ENCODE data around the gene ZBTB47. TPM values are rescaled to one million over a fixed set of nuclear protein-coding genes. Genes with fewer than 3 reads are reported as not detected.

ZBTB47 gene
- total and polyA plus RNA-seq, 2 donors (not counting 1 experiment from before 2014, with no cell fraction given) = 15.6 to 49.4 TPM

- H3K79me2 ChIP-seq (ENCODE audit: control insufficient read depth, insufficient read depth, low read length) = no peaks in the 10 kb centered on the region
- no peak overlapping the region for H3K27ac ChIP-seq (ENCODE audit: insufficient read depth, low read length)
- no peaks in the 10 kb centered on the region for H3K36me3 ChIP-seq (ENCODE audit: control insufficient read depth, insufficient read depth, low read length)
- no peak overlapping the region for H3K4me2 ChIP-seq (ENCODE audit: extremely low read depth, insufficient read depth, low read length)
- H3K9me3 ChIP-seq (ENCODE audit: control insufficient read depth, insufficient read depth, low read depth, low read length) = no peaks in the 10 kb centered on the region
- H3K4me1 ChIP-seq (ENCODE audit: control insufficient read depth, extremely low read depth, insufficient read depth, low read length) = no peaks in the 10 kb centered on the region
- H4K20me1 ChIP-seq (ENCODE audit: control insufficient read depth, extremely low read depth, insufficient read depth, low read length) = no peaks in the 10 kb centered on the region
- H3K9ac ChIP-seq (ENCODE audit: insufficient read depth, low read length) = no peak overlapping the region
- no peak for DNase-seq (ENCODE audit: low read depth in 2 of 2)
- peaks cover 3% of the 10 kb centered on the region for H3K27me3 ChIP-seq (ENCODE audit: control insufficient read depth, insufficient read depth, low read length)
- TF ChIP-seq, protein P1, sequence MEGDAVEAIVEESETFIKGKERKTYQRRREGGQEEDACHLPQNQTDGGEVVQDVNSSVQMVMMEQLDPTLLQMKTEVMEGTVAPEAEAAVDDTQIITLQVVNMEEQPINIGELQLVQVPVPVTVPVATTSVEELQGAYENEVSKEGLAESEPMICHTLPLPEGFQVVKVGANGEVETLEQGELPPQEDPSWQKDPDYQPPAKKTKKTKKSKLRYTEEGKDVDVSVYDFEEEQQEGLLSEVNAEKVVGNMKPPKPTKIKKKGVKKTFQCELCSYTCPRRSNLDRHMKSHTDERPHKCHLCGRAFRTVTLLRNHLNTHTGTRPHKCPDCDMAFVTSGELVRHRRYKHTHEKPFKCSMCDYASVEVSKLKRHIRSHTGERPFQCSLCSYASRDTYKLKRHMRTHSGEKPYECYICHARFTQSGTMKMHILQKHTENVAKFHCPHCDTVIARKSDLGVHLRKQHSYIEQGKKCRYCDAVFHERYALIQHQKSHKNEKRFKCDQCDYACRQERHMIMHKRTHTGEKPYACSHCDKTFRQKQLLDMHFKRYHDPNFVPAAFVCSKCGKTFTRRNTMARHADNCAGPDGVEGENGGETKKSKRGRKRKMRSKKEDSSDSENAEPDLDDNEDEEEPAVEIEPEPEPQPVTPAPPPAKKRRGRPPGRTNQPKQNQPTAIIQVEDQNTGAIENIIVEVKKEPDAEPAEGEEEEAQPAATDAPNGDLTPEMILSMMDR (conservative IDR thresholded peaks at IDR 0.05 in 1 of 2, IDR thresholded peaks at IDR 0.05 in 1 of 2; ENCODE audit: low read depth in 1 of 2, low read length in 2 of 2) = no peak
- TF ChIP-seq EZH2 (IDR thresholded peaks at IDR 0.05; ENCODE audit: low read length, missing control alignments) = no peak
- no peak overlapping the region for H3K4me3 ChIP-seq (replicated peaks in 1 of 4; ENCODE audit: control extremely low read depth in 1 of 4, insufficient read depth in 1 of 4, low read depth in 3 of 4, low read length in 4 of 4)
- no peak overlapping the region for H2AFZ ChIP-seq (ENCODE audit: low read length)
Measured at GRCh38 chr3:42667523-42668412, 14.3 kb downstream of the ZBTB47 start.

GRCh38 chr3:42668413-42668760 lies 14.9 kb downstream of the ZBTB47 start:
- no peak for TF ChIP-seq EZH2 (IDR thresholded peaks at IDR 0.05; ENCODE audit: low read length, missing control alignments)
- TF ChIP-seq, protein P1 (conservative IDR thresholded peaks at IDR 0.05 in 1 of 2, IDR thresholded peaks at IDR 0.05 in 1 of 2; ENCODE audit: low read depth in 1 of 2, low read length in 2 of 2) = no peak
- no peak overlapping the region for H3K9ac ChIP-seq (ENCODE audit: insufficient read depth, low read length)
- no peaks in the 10 kb centered on the region for H3K36me3 ChIP-seq (ENCODE audit: control insufficient read depth, insufficient read depth, low read length)
- H2AFZ ChIP-seq (ENCODE audit: low read length) = no peak overlapping the region
- H3K79me2 ChIP-seq (ENCODE audit: control insufficient read depth, insufficient read depth, low read length) = no peaks in the 10 kb centered on the region
- H3K4me3 ChIP-seq (replicated peaks in 1 of 4; ENCODE audit: control extremely low read depth in 1 of 4, insufficient read depth in 1 of 4, low read depth in 3 of 4, low read length in 4 of 4) = no peak overlapping the region
- no peak overlapping the region for H3K27ac ChIP-seq (ENCODE audit: insufficient read depth, low read length)
- H3K9me3 ChIP-seq (ENCODE audit: control insufficient read depth, insufficient read depth, low read depth, low read length) = no peaks in the 10 kb centered on the region
- H3K4me1 ChIP-seq (ENCODE audit: control insufficient read depth, extremely low read depth, insufficient read depth, low read length) = no peaks in the 10 kb centered on the region
- H3K27me3 ChIP-seq (ENCODE audit: control insufficient read depth, insufficient read depth, low read length) = peaks cover 3% of the 10 kb centered on the region
- H3K4me2 ChIP-seq (ENCODE audit: extremely low read depth, insufficient read depth, low read length) = no peak overlapping the region
- no peaks in the 10 kb centered on the region for H4K20me1 ChIP-seq (ENCODE audit: control insufficient read depth, extremely low read depth, insufficient read depth, low read length)
- DNase-seq (ENCODE audit: low read depth in 2 of 2) = no peak

DNA sequence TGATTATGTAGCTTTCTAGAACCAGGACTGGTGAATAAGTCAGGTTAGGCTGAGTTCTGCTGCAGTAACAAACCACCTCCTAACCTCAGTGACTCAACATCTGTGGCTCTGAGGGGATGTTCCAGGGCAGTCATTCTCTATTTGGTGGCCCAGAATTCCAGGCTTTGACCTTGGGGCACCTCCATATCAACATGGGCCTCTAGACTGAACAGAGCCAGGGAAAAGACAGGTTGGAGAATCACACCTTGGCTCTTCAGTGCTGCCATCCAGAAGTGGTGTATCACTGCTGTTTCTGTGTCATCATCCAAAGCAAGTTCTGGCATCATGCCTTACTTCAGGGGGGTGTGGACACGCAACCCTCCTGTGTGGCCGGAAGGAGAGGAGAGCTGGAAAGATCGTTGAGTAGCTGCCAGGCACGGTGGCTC lies 15.3 kb downstream of the ZBTB47 start:
- Histone ChIP-seq H3K9me3 (ENCODE audit: control insufficient read depth, insufficient read depth, low read depth, low read length) (no peaks in the 10 kb centered on the region), H3K36me3 (ENCODE audit: control insufficient read depth, insufficient read depth, low read length) (no peaks in the 10 kb centered on the region), H3K9ac (ENCODE audit: insufficient read depth, low read length) (no peak overlapping the region), H4K20me1 (ENCODE audit: control insufficient read depth, extremely low read depth, insufficient read depth, low read length) (no peaks in the 10 kb centered on the region), H3K4me1 (ENCODE audit: control insufficient read depth, extremely low read depth, insufficient read depth, low read length) (no peaks in the 10 kb centered on the region), H3K27ac (ENCODE audit: insufficient read depth, low read length) (no peak overlapping the region), H3K4me2 (ENCODE audit: extremely low read depth, insufficient read depth, low read length) (no peak overlapping the region), H3K4me3 (replicated peaks in 1 of 4; ENCODE audit: control extremely low read depth in 1 of 4, insufficient read depth in 1 of 4, low read depth in 3 of 4, low read length in 4 of 4) (no peak overlapping the region), H3K79me2 (ENCODE audit: control insufficient read depth, insufficient read depth, low read length) (no peaks in the 10 kb centered on the region), H2AFZ (ENCODE audit: low read length) (no peak overlapping the region), H3K27me3 (ENCODE audit: control insufficient read depth, insufficient read depth, low read length) (peaks cover 3% of the 10 kb centered on the region)
- DNase-seq (ENCODE audit: low read depth in 2 of 2) = peak in 1 of 2 donors; percentile 21
- TF ChIP-seq EZH2 (IDR thresholded peaks at IDR 0.05; ENCODE audit: low read length, missing control alignments) = no peak
- TF ChIP-seq, protein P1 (conservative IDR thresholded peaks at IDR 0.05 in 1 of 2, IDR thresholded peaks at IDR 0.05 in 1 of 2; ENCODE audit: low read depth in 1 of 2, low read length in 2 of 2) = no peak

Data from fibroblast of lung (primary cell).